Measurements from ENCODE around the gene KDM4C.

DNA sequence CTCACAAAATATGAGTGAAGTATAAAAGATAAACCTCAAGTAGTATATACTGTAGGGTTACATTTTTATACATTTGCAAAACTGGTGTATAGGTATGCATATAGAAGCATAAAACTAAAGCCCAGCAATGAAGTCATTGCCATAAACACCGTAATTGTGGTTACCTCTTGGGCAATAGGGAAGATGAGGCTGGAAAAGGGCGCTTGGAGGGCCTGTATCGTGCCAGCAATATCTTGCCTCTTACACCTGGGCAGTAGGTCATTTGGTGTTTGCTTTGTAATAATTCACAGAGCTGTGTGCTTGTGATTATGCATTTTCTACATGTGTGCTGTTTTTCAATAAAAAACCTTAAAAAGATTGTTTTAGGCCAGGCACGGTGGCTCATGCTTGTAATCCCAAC lies 45.2 kb downstream of the KDM4C start:
- no peak for TF ChIP-seq EP300 (IDR thresholded peaks at IDR 0.05)
- no peak for TF ChIP-seq CTCF (IDR thresholded peaks at IDR 0.05)
- TF ChIP-seq POLR2AphosphoS5 (IDR thresholded peaks at IDR 0.05): no peak
- TF ChIP-seq POLR2A (IDR thresholded peaks at IDR 0.05): no peak
